ENCODE measurements around the gene DDX24. TPM values are rescaled to one million over a fixed set of nuclear protein-coding genes. Genes with fewer than 3 reads are reported as not detected.

DDX24 gene
- total RNA-seq, 2 experiments from 2014 or later, result 241 to 252 TPM

GRCh38 chr14:94051779-94052178, 29.2 kb downstream of the DDX24 start:
- DNase-seq, result no peak
- Mint-ChIP-seq H3K4me1 (ENCODE audit: low read depth) (peaks cover 29% of the 10 kb centered on the region), H3K27ac (peak overlapping the region; percentile 81), H3K36me3 (peaks cover 71% of the 10 kb centered on the region), H3K9me3 (no peaks in the 10 kb centered on the region), H3K4me3 (no peak overlapping the region), H3K27me3 (no peaks in the 10 kb centered on the region)
- intact Hi-C loops (cut with micrococcal nuclease), result no loop called here
- ChIA-PET POLR2A (interaction anchor here (0.9 kb wide), 1 partner anchor 23 kb away, joined by 3 read pairs; no protein-coding TSS in a partner anchor), CTCF (interaction anchor here (1.0 to 4.9 kb wide), 9 partner anchors 16 to 128 kb away, joined by 3 to 34 read pairs (median 7); partner anchors contain the start of genes DDX24 and IFI27L1)

GRCh38 chr14:94051115-94051514, 29.9 kb downstream of the DDX24 start:
- Mint-ChIP-seq H3K9me3 (no peaks in the 10 kb centered on the region), H3K27me3 (no peaks in the 10 kb centered on the region), H3K36me3 (peaks cover 65% of the 10 kb centered on the region), H3K27ac (peak overlapping the region; percentile 23), H3K4me3 (no peak overlapping the region), H3K4me1 (ENCODE audit: low read depth) (peaks cover 23% of the 10 kb centered on the region)
- DNase-seq, result peak; percentile 14
- CTCF ChIA-PET, result interaction anchor here (1.0 to 4.9 kb wide), 5 partner anchors 15 to 129 kb away, joined by 5 to 34 read pairs (median 12); no protein-coding TSS in a partner anchor
- POLR2A ChIA-PET, result interaction anchor here (0.7 to 1.1 kb wide), 2 partner anchors 30 to 1384 kb away, joined by 3 to 7 read pairs; partner anchors contain the start of genes DDX24 and IFI27L1
- intact Hi-C loops (cut with micrococcal nuclease), result no loop called here

- ChIA-PET CTCF (interaction anchor here (0.6 to 4.9 kb wide), 7 partner anchors 9 to 87 kb away, joined by 3 to 34 read pairs (median 6); no protein-coding TSS in a partner anchor), POLR2A (interaction anchor here (0.7 to 1.1 kb wide), 2 partner anchors 31 to 1383 kb away, joined by 3 to 7 read pairs; partner anchors contain the start of genes DDX24 and IFI27L1)
- peak overlapping the region; percentile 43 for H3K27ac Mint-ChIP-seq
- H3K4me3 Mint-ChIP-seq, result no peak overlapping the region
- H3K9me3 Mint-ChIP-seq, result no peaks in the 10 kb centered on the region
- intact Hi-C loops (cut with micrococcal nuclease), result no loop called here
- DNase-seq, result peak; percentile 4
- no peaks in the 10 kb centered on the region for H3K27me3 Mint-ChIP-seq
- peaks cover 17% of the 10 kb centered on the region for H3K4me1 Mint-ChIP-seq (ENCODE audit: low read depth)
- peaks cover 58% of the 10 kb centered on the region for H3K36me3 Mint-ChIP-seq
Observed at GRCh38 chr14:94050231-94050880, 30.6 kb downstream of the DDX24 start.

GRCh38 chr14:94049625-94050023, 31.4 kb downstream of the DDX24 start:
- ChIA-PET POLR2A (no interaction called here), CTCF (interaction anchor here (0.6 to 1.1 kb wide), 4 partner anchors 9 to 83 kb away, joined by 3 to 6 read pairs (median 4); no protein-coding TSS in a partner anchor)
- DNase-seq, result no peak
- H3K27me3 Mint-ChIP-seq, result no peaks in the 10 kb centered on the region
- H3K4me3 Mint-ChIP-seq, result no peak overlapping the region
- intact Hi-C loops (cut with micrococcal nuclease), result no loop called here
- peaks cover 13% of the 10 kb centered on the region for H3K4me1 Mint-ChIP-seq (ENCODE audit: low read depth)
- no peaks in the 10 kb centered on the region for H3K9me3 Mint-ChIP-seq
- H3K27ac Mint-ChIP-seq, result peak overlapping the region; percentile 43
- H3K36me3 Mint-ChIP-seq, result peaks cover 57% of the 10 kb centered on the region

GRCh38 chr14:94048691-94049624, 32.0 kb downstream of the DDX24 start:
- no peaks in the 10 kb centered on the region for H3K9me3 Mint-ChIP-seq
- no peaks in the 10 kb centered on the region for H3K27me3 Mint-ChIP-seq
- H3K36me3 Mint-ChIP-seq, result peaks cover 50% of the 10 kb centered on the region
- ChIA-PET POLR2A (no interaction called here), CTCF (interaction anchor here (0.7 to 1.3 kb wide), 5 partner anchors 9 to 109 kb away, joined by 3 to 4 read pairs (median 3); no protein-coding TSS in a partner anchor)
- peaks cover 13% of the 10 kb centered on the region for H3K4me1 Mint-ChIP-seq (ENCODE audit: low read depth)
- peak; percentile 4 for DNase-seq
- no peak overlapping the region for H3K27ac Mint-ChIP-seq
- intact Hi-C loops (cut with micrococcal nuclease), result no loop called here
- H3K4me3 Mint-ChIP-seq, result no peak overlapping the region

GRCh38 chr14:94047581-94047980, 33.4 kb downstream of the DDX24 start:
- H3K4me1 Mint-ChIP-seq (ENCODE audit: low read depth), result peaks cover 9% of the 10 kb centered on the region
- intact Hi-C loops (cut with micrococcal nuclease), result no loop called here
- no peak overlapping the region for H3K27ac Mint-ChIP-seq
- no peaks in the 10 kb centered on the region for H3K9me3 Mint-ChIP-seq
- ChIA-PET CTCF (interaction anchor here (1.2 to 1.3 kb wide), 2 partner anchors 89 to 108 kb away, joined by 4 read pairs; no protein-coding TSS in a partner anchor), POLR2A (no interaction called here)
- peaks cover 42% of the 10 kb centered on the region for H3K36me3 Mint-ChIP-seq
- H3K27me3 Mint-ChIP-seq, result no peaks in the 10 kb centered on the region
- peak; percentile 2 for DNase-seq
- H3K4me3 Mint-ChIP-seq, result no peak overlapping the region

- intact Hi-C loops (cut with micrococcal nuclease), result no loop called here
- no peak overlapping the region for H3K4me3 Mint-ChIP-seq
- H3K27ac Mint-ChIP-seq, result no peak overlapping the region
- peaks cover 34% of the 10 kb centered on the region for H3K36me3 Mint-ChIP-seq
- no peaks in the 10 kb centered on the region for H3K9me3 Mint-ChIP-seq
- peaks cover 1% of the 10 kb centered on the region for H3K4me1 Mint-ChIP-seq (ENCODE audit: low read depth)
- no peaks in the 10 kb centered on the region for H3K27me3 Mint-ChIP-seq
- ChIA-PET CTCF (interaction anchor here (2.2 kb wide), 1 partner anchor 10 kb away, joined by 10 read pairs; no protein-coding TSS in a partner anchor), POLR2A (interaction anchor here (0.7 kb wide), 1 partner anchor 68 kb away, joined by 3 read pairs; no protein-coding TSS in a partner anchor)
- DNase-seq, result peak; percentile 7
Observed at GRCh38 chr14:94046696-94047250, 34.2 kb downstream of the DDX24 start.

GRCh38 chr14:94045563-94046345, 35.2 kb downstream of the DDX24 start:
- POLR2A ChIA-PET, result no interaction called here
- peak; percentile 5 for DNase-seq
- intact Hi-C loops (cut with micrococcal nuclease), result no loop called here
- Mint-ChIP-seq H3K36me3 (peaks cover 24% of the 10 kb centered on the region), H3K4me3 (no peak overlapping the region), H3K9me3 (no peaks in the 10 kb centered on the region), H3K27ac (no peak overlapping the region), H3K4me1 (ENCODE audit: low read depth) (no peaks in the 10 kb centered on the region), H3K27me3 (no peaks in the 10 kb centered on the region)
- CTCF ChIA-PET, result interaction anchor here (0.8 to 2.2 kb wide), 2 partner anchors 9 to 107 kb away, joined by 3 to 10 read pairs; no protein-coding TSS in a partner anchor

- H3K27ac Mint-ChIP-seq, result no peak overlapping the region
- no peaks in the 10 kb centered on the region for H3K4me1 Mint-ChIP-seq (ENCODE audit: low read depth)
- peak; percentile 3 for DNase-seq
- H3K36me3 Mint-ChIP-seq, result peaks cover 18% of the 10 kb centered on the region
- no peaks in the 10 kb centered on the region for H3K27me3 Mint-ChIP-seq
- POLR2A ChIA-PET, result interaction anchor here (0.5 kb wide), 1 partner anchor 31 kb away, joined by 3 read pairs; no protein-coding TSS in a partner anchor
- CTCF ChIA-PET, result interaction anchor here (0.8 to 2.2 kb wide), 2 partner anchors 8 to 106 kb away, joined by 3 to 10 read pairs; no protein-coding TSS in a partner anchor
- intact Hi-C loops (cut with micrococcal nuclease), result no loop called here
- H3K9me3 Mint-ChIP-seq, result no peaks in the 10 kb centered on the region
- no peak overlapping the region for H3K4me3 Mint-ChIP-seq
Observed at GRCh38 chr14:94045101-94045500, 35.9 kb downstream of the DDX24 start.

GRCh38 chr14:94044476-94045091, 36.4 kb downstream of the DDX24 start:
- Mint-ChIP-seq H3K36me3 (peaks cover 13% of the 10 kb centered on the region), H3K27ac (no peak overlapping the region), H3K9me3 (no peaks in the 10 kb centered on the region), H3K27me3 (no peaks in the 10 kb centered on the region), H3K4me1 (ENCODE audit: low read depth) (no peaks in the 10 kb centered on the region), H3K4me3 (no peak overlapping the region)
- ChIA-PET CTCF (interaction anchor here (1.0 to 2.2 kb wide), 2 partner anchors 8 to 105 kb away, joined by 3 to 10 read pairs; no protein-coding TSS in a partner anchor), POLR2A (interaction anchor here (0.5 to 0.6 kb wide), 2 partner anchors 9 to 31 kb away, joined by 3 to 4 read pairs; no protein-coding TSS in a partner anchor)
- peak; percentile 8 for DNase-seq
- intact Hi-C loops (cut with micrococcal nuclease), result no loop called here

Measured in activated CD4-positive, alpha-beta memory T cell treated with anti-CD3 and anti-CD28 coated beads for 36 hours (primary cell).